Right forelimb (tissue), 1 donor: ENCODE data around the gene DUSP28.

Experiments used
- DNase-seq: peaks from one replicate; pipeline ENCODE4 v3.0.0-alpha.2; 2018

The DUSP28 gene

GRCh38 chr2:240588006-240588655 lies 28.0 kb downstream of the DUSP28 start:
- DNase-seq, result no peak

GRCh38 chr2:240588669-240589068 lies 28.5 kb downstream of the DUSP28 start:
- no peak for DNase-seq

GRCh38 chr2:240589375-240589774 lies 29.2 kb downstream of the DUSP28 start:
- DNase-seq, result no peak

- DNase-seq, result no peak
Measured at GRCh38 chr2:240589850-240590525, 29.8 kb downstream of the DUSP28 start.

GRCh38 chr2:240590681-240591111 lies 30.5 kb downstream of the DUSP28 start:
- no peak for DNase-seq

- no peak for DNase-seq
Measured at GRCh38 chr2:240591226-240591625, 31.1 kb downstream of the DUSP28 start.

- DNase-seq, result no peak
Measured at GRCh38 chr2:240591784-240592183, 31.6 kb downstream of the DUSP28 start.

GRCh38 chr2:240593026-240593702 lies 33.0 kb downstream of the DUSP28 start:
- peak; percentile 34 for DNase-seq

- DNase-seq, result peak; percentile 39
Measured at GRCh38 chr2:240593703-240594451, 33.7 kb downstream of the DUSP28 start.

GRCh38 chr2:240594511-240595380 lies 34.6 kb downstream of the DUSP28 start:
- DNase-seq, result peak; percentile 39

GRCh38 chr2:240595381-240596079 lies 35.4 kb downstream of the DUSP28 start:
- peak; percentile 43 for DNase-seq

- peak; percentile 29 for DNase-seq
Measured at GRCh38 chr2:240596080-240596460, 35.9 kb downstream of the DUSP28 start.

GRCh38 chr2:240596491-240596931 lies 36.4 kb downstream of the DUSP28 start:
- DNase-seq, result no peak

GRCh38 chr2:240597054-240597418 lies 36.9 kb downstream of the DUSP28 start:
- peak; percentile 2 for DNase-seq

- DNase-seq, result peak; percentile 24
Measured at GRCh38 chr2:240597419-240598181, 37.4 kb downstream of the DUSP28 start.

- DNase-seq, result peak; percentile 36
Measured at GRCh38 chr2:240598311-240598911, 38.3 kb downstream of the DUSP28 start.

- DNase-seq, result peak; percentile 22
Measured at GRCh38 chr2:240599141-240599583, 39.0 kb downstream of the DUSP28 start.

- DNase-seq, result peak; percentile 27
Measured at GRCh38 chr2:240600451-240600961, 40.3 kb downstream of the DUSP28 start.

GRCh38 chr2:240601061-240601830 lies 41.1 kb downstream of the DUSP28 start:
- peak; percentile 37 for DNase-seq
